ENCODE results near the gene TSC2.

GRCh38 chr16:2121853-2122252 is 74.1 kb downstream of the TSC2 start:
- TF ChIP-seq, protein P1, sequence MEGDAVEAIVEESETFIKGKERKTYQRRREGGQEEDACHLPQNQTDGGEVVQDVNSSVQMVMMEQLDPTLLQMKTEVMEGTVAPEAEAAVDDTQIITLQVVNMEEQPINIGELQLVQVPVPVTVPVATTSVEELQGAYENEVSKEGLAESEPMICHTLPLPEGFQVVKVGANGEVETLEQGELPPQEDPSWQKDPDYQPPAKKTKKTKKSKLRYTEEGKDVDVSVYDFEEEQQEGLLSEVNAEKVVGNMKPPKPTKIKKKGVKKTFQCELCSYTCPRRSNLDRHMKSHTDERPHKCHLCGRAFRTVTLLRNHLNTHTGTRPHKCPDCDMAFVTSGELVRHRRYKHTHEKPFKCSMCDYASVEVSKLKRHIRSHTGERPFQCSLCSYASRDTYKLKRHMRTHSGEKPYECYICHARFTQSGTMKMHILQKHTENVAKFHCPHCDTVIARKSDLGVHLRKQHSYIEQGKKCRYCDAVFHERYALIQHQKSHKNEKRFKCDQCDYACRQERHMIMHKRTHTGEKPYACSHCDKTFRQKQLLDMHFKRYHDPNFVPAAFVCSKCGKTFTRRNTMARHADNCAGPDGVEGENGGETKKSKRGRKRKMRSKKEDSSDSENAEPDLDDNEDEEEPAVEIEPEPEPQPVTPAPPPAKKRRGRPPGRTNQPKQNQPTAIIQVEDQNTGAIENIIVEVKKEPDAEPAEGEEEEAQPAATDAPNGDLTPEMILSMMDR (IDR thresholded peaks at IDR 0.05): no peak
- no peak for TF ChIP-seq POLR2A (IDR thresholded peaks at IDR 0.05)

Measured in right lobe of liver (tissue), 4 donors.